ENCODE data around the gene TAS2R38.

DNA sequence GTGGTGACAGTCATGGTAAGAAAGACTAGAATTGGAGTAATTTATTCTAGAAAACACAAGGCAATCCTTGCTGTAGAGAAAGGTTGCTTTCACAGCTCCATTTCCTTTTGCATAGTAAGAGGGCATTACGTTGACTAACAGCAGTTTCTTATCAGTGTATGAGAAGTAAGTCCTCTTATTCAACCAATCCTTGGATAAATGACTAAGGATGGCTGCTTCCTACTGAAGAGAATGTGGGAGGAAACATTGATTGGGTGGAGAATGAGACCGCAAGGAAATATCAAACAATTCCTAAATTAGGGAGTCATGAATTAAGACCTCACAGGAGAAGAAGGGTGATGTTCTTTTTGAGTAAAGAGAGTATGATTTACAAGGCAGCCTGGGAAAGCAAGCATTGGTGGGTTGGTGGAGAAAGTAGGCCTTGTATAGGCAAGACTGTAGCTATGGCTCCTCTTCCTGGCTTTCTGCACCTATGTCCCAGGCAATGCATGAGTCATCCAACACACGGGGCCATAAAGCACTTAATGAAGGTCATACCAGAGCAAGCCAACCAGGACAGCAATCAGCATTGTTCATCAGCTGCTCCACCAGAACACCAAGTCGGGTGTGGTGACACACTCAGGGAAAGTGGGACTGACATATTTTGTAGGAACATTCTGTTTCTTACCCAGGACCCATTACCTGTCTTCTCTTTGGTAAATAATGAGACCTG, 27.7 kb upstream of the TAS2R38 start:
- TF ChIP-seq POLR2A (IDR thresholded peaks at IDR 0.05) = no peak
- TF ChIP-seq, protein P1, sequence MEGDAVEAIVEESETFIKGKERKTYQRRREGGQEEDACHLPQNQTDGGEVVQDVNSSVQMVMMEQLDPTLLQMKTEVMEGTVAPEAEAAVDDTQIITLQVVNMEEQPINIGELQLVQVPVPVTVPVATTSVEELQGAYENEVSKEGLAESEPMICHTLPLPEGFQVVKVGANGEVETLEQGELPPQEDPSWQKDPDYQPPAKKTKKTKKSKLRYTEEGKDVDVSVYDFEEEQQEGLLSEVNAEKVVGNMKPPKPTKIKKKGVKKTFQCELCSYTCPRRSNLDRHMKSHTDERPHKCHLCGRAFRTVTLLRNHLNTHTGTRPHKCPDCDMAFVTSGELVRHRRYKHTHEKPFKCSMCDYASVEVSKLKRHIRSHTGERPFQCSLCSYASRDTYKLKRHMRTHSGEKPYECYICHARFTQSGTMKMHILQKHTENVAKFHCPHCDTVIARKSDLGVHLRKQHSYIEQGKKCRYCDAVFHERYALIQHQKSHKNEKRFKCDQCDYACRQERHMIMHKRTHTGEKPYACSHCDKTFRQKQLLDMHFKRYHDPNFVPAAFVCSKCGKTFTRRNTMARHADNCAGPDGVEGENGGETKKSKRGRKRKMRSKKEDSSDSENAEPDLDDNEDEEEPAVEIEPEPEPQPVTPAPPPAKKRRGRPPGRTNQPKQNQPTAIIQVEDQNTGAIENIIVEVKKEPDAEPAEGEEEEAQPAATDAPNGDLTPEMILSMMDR (IDR thresholded peaks at IDR 0.05) = no peak
